ENCODE results near the gene AKIRIN2.

- TF ChIP-seq, protein P1, sequence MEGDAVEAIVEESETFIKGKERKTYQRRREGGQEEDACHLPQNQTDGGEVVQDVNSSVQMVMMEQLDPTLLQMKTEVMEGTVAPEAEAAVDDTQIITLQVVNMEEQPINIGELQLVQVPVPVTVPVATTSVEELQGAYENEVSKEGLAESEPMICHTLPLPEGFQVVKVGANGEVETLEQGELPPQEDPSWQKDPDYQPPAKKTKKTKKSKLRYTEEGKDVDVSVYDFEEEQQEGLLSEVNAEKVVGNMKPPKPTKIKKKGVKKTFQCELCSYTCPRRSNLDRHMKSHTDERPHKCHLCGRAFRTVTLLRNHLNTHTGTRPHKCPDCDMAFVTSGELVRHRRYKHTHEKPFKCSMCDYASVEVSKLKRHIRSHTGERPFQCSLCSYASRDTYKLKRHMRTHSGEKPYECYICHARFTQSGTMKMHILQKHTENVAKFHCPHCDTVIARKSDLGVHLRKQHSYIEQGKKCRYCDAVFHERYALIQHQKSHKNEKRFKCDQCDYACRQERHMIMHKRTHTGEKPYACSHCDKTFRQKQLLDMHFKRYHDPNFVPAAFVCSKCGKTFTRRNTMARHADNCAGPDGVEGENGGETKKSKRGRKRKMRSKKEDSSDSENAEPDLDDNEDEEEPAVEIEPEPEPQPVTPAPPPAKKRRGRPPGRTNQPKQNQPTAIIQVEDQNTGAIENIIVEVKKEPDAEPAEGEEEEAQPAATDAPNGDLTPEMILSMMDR (IDR thresholded peaks at IDR 0.05): no peak
- TF ChIP-seq POLR2A (IDR thresholded peaks at IDR 0.05): no peak
These were observed 65.7 kb downstream of the AKIRIN2 start for GRCh38 chr6:87636315-87636714.
